NT2/D1 (cell line): ENCODE measurements around the gene AAMP.

Experiments
- SUZ12 ChIP-seq: IDR thresholded peaks from 2 replicates; pipeline ENCODE4 v1.6.1; 2011; ENCODE audit not compliant: insufficient read length, insufficient read depth; ENCODE audit errors: extremely low read depth
- YY1 ChIP-seq: IDR thresholded peaks from 2 replicates; pipeline ENCODE4 v1.6.1; 2011; ENCODE audit not compliant: insufficient read length, insufficient read depth
- ZNF274 ChIP-seq: IDR thresholded peaks from 2 replicates; pipeline ENCODE4 v1.6.1; 2011; ENCODE audit warnings: mild to moderate bottlenecking, low read depth, low read length

DNA sequence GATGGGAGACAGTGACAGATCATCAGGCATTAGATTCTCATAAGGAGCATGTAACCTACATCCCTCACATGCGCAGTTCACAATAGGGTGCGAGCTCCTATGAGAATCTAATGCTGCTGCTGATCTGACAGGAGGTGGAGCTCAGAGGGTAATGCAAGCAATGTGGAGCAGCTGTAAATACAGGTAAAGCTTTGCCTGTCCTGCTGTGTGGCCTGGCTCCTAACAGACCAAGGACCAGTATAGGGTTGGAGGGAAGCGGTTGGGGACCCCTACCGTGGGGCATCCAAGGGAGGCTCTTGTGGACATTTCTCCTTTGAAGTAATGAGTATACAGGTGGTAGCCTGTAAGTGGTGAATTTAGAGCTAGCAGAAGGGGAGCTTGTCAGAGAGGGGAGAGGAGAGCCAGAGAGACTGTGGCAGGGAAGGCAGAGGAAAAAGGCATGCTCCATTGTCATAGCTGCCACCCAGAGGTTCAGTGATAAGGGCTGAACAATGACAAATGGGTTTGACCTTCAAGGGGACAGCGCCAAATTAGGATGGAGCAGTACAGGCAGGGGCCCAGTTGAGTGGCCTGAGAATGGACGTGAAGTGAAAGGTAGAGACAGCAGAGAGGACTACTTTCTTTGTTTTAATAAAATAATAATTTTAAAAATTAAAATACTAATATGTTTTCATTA is 37.6 kb upstream of the AAMP start:
- TF ChIP-seq ZNF274, result no peak
- no peak for TF ChIP-seq YY1
- no peak for TF ChIP-seq SUZ12
